Uterus (tissue), 2 donors: Measurements from ENCODE around the gene GAS2L2.

Experiments used
- CTCF ChIP-seq, 4 experiments: fragments of 200-600 bp in 2 of 4; fragments of 450-650 bp in 2 of 4; sonication (generic) in 2 of 4; IDR thresholded peaks; one replicate each; pipeline ENCODE4 v1.5.1; 2016 to 2019; ENCODE audit warnings: antibody characterized with exemption in 4 of 4, mild to moderate bottlenecking in 2 of 4, moderate library complexity in 1 of 4
- POLR2A ChIP-seq, 2 donors: fragments of 450-650 bp; IDR thresholded peaks; one replicate each; pipeline ENCODE4 v1.6.1; 2016; ENCODE audit warnings: antibody characterized with exemption in 2 of 2, mild to moderate bottlenecking in 1 of 2, moderate library complexity in 1 of 2

- TF ChIP-seq CTCF (IDR thresholded peaks at IDR 0.05) (no peak), POLR2A (IDR thresholded peaks at IDR 0.05) (no peak)
These were observed 10.7 kb upstream of the GAS2L2 start for GRCh38 chr17:35763767-35764122.
